ENCODE measurements around the gene WDR4.
"Not testable (repeated sequence)": the region's sequence is repeated elsewhere in the genome, so short reads cannot be mapped to it uniquely, and the experiment has no call there.

Gene WDR4

DNA sequence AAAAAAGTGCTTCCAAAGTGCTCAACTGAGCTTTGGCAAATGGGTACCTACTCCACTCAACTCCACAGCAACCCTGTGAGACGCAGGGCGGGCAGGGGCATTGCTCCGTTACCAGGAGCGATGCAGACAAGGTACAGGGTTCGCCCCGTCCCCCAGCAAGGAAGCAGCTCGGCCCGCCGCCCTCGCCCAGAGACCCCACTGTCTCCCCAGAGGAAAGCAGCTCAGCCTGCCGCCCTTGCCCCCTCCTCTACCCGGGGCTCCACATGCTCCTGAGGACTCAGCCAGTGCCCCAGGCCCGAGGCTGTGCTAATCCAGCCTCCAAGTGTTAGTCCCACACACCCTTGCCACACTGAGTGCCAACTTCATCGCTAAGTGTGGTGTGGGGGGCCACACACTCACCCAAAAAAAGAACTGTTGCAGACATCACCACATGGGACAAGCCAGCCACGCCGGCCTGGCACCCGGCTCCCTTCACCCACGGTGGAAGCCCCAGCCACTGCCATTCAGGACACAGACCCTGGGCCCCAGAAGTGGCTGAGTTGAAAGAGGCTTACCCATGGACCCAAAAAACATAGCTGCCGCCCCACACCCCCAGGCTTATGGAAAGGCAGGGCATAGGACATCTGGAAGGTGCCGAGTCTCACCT lies 26.3 kb downstream of the WDR4 start:
- no peak for DNase-seq (ENCODE audit: low read depth, low spot score)

- no peak for DNase-seq (ENCODE audit: low read depth, low spot score)
Measured at GRCh38 chr21:42851812-42852665, 27.3 kb downstream of the WDR4 start.

- DNase-seq (ENCODE audit: low read depth, low spot score), result peak; percentile 35
Measured at GRCh38 chr21:42850866-42851391, 28.4 kb downstream of the WDR4 start.

DNA sequence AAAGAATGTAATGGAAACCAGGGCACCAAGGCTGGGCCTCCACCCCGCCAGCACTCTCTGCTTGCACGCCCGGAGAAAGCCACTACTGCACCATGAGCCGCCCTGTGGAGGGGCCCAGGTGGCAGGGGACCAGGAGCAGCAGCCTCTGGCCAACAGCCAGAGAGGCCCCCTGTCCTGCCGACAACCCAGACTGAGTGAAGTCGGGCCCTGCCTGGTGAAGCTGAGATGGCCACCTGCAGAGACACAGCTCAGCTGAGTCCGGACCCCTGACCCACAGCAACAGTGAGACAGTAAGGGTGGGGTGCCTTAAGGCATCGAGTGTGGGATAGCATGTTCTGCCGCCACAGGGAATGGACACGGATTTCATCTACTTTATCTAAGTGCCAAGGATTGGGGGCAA lies 28.9 kb downstream of the WDR4 start:
- no peak for DNase-seq (ENCODE audit: low read depth, low spot score)

DNA sequence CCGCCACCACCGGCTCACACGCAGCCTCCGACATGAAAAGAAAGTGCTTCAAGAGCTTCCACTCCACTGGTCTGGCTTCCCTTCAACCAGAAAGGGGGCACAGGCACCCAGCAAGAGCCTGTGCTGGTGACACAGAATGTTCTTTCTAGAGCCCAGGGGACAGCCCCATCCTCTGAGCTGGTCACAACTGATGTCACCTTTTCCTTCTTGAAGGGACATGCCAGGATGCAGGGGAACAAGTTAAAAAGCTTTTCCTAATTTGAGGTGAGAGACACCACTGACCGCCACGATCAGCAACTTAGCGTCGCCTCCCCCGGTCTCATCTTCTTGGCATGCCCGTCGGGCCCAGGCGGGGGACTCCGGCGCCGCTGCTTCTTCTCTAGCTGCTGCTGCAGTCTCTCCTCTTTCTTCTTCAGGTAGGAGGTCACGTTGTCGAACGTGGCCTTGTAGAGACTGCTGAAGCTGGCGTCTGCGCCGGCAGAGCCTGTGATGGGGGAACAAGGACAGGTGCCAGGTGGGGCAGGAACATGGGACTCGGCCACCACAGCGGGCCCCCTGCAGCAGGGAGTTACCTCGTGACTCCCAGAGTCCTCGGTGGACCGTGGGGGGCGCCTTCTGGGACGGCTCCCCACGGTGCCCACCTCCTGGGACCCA lies 29.5 kb downstream of the WDR4 start:
- DNase-seq (ENCODE audit: low read depth, low spot score), result no peak

DNA sequence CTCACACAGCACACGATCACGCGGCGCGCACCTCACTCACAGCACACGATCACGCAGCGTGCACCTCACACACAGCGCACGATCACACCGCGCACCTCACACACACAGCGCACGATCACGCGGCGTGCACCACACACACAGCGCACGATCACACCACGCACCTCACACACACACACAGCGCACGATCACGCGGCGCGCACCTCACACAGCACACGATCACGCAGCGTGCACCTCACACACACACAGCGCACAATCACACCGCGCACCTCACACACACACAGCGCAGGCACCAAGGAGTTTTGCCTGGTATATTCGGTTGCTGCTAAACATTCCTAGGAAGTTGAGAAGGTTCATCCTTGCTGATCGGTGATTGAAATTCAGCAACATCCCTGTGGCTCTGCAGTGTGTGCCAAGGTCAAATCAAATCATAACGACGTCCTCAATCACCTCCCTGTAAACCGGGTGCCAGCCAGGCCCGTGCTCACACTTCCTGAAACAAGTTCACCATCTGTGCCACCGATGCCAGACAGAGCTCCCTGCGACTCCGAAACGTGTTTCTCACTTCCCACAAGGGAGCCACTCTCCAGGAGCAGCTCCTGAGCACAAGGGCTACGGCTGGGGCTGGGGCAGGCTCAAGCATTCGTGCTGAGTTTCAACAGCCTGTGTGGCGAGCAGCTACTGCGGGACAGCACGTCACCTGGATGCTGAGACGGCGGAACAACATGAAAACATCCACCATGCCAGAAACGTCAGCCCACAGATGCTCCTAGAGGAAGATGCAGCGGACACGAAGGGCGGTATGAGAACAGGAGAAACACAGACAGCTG lies 30.2 kb downstream of the WDR4 start:
- DNase-seq (ENCODE audit: low read depth, low spot score), result no peak

DNA sequence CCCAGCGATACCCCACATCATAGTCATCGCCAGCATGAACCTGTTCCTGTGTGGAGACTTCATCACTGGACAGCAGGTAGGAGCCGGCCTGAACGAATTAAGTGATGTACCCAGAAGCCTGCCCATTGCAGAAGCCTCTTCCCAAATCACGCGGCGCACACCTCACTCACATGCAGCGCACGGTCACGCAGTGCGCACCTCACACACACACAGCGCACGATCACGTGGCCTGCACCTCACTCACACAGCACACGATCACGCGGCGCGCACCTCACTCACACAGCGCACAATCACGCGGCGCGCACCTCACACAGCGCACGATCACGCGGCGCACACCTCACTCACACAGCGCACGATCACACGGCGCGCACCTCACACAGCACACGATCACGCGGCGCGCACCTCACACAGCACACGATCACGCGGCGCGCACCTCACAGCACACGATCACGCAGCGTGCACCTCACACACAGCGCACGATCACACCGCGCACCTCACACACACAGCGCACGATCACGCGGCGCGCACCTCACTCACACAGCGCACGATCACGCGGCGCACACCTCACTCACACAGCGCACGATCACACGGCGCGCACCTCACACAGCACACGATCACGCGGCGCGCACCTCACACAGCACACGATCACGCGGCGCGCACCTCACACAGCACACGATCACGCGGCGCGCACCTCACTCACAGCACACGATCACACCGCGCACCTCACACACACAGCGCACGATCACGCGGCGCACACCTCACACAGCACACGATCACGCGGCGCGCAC lies 31.0 kb downstream of the WDR4 start:
- DNase-seq (ENCODE audit: low read depth, low spot score), result not testable (repeated sequence)

DNA sequence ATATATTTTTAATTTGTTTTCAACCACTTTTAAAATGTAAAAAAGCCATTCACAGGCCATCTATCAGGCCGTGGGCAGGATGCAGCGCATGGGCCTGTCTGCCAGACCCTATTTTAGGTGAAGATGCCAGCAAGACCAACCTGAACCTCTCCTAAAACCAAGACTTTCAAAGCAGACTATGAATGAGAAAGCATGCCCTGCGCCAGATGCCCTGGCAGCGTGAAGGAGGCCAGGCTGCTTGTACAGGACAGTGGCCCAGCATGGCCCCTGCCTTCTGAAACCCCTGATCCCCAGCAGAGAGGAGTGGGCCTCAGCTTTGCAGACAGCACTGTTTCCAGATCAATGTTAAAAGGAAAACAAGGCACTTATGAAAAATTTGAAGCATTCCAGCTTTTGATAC lies 31.6 kb downstream of the WDR4 start:
- DNase-seq (ENCODE audit: low read depth, low spot score), result no peak

GRCh38 chr21:42847051-42847707 lies 32.2 kb downstream of the WDR4 start:
- DNase-seq (ENCODE audit: low read depth, low spot score), result no peak

GRCh38 chr21:42846221-42846620 lies 33.1 kb downstream of the WDR4 start:
- no peak for DNase-seq (ENCODE audit: low read depth, low spot score)

GRCh38 chr21:42845296-42845965 lies 33.9 kb downstream of the WDR4 start:
- no peak for DNase-seq (ENCODE audit: low read depth, low spot score)

DNA sequence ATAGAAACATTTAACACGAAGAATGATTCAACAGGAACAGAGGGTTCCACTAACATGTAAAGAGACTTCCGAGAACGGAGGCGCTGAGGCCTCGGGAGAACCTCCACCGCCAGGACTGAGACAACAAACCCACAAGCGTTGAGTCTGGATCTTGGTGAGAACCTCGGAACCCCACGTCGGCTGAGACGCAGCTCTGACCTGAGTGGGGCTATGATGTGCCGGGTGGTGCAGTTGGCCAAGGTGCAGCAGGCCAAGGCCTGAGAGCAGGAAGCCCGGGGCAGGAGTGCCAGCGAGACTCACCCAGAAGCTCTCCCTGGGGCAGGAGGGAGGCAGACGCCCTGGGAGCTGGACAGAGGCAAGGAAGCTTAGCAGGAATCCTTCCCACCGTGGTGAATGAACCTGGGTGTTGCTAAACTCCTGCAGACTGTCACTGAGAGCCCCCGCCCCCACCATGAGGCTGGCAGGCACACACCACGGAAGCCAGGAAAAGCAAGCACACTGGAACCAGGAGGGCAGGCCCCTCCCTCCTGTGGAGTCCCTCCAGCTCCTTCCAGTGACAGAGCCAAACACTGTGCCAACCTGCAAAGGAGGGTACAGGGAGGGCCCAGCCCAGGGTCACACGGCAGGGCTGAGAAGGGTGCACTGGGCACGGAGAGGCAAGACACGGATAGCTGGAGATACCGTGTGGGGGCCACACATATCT lies 34.8 kb downstream of the WDR4 start:
- DNase-seq (ENCODE audit: low read depth, low spot score), result no peak

DNA sequence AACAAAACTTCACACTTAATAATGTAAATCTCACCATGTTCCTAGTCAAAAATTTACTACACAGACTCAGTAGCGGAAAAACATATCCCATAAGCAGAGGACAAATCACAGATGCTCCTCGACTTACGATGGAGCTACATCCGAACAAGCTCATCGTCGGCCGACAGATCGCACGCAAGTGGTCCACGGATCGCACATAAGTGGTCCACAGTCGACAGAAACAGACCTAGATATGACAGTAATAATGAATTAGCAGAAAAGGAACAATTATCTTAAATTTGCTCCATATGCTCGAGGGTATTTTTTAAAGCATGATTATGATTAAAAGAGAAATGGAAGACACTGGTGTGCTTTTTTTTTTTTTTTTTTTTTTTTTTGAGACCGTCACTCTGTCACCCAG lies 36.3 kb downstream of the WDR4 start:
- DNase-seq (ENCODE audit: low read depth, low spot score), result no peak

DNA sequence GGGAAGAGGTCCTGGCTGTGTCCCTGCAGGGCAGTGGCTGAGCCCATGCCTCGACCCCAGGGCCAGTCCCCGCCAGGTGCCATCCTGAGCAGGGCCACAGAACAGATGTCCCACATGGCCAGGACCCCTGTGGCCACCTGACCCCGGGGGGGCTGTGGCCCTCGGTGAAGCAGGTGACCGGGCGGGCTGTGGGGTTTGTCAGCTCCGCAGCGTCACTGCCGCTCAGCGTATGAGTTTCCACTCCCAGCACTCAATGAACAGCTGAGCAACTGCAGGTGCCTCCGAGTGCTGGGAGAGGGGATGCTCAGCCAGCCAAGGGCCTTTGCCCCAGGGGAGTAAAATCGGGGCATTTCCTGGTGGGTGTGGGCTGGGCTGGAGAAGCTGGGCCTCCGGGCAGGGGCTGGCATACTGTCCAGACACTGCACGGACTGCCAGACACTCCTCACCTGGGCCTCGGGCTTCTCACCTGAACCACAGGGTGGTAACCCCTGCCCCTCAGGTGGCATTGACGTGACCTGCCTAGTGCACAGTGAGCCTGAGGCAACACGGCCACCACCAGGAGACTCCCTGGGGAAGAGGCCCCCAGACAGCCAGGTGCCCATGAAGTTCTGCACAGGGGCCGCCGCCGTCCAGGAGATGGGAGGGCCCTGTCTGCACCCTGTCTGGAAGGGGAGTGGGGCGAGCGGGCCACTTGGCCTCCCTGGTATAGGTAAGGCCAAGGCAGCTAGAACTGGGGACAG lies 37.3 kb downstream of the WDR4 start:
- DNase-seq (ENCODE audit: low read depth, low spot score), result not testable (repeated sequence)

DNA sequence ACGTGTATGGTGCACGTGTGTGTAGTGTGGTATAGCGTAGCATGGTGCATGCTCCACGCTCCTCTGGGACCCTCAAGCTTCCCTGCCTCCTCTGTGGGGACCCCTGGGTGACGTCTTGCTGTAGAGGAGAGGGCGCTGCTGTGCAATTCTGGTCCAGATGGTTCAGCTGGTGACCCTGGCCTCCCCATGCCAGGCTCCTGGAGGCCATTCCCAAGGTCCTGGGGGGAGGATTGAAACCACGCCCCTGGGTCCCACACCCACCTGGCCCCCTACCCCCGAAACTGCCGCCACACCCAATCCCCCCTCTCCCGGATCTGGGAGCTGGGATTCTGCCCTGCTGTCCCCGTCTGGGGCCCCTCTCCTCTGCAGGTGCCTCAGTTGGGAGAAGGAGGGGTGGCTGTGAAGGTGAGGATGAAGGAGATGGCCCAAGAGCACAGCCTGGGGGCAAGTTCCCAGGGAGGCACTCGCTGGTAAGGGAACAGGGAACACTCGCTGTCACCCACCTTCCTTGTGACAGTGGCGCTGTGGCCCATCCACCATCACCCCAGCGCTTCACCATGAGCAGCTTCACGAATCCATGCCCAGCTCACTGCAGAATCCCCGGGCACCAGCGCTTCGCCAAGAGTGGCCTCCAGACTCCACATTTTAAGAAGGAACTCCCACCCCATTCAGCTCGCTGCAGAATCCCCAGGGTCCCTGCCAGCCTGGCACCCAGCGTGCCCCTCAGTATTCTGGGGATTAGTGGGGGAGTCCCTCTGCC lies 38.0 kb downstream of the WDR4 start:
- DNase-seq (ENCODE audit: low read depth, low spot score), result no peak

DNA sequence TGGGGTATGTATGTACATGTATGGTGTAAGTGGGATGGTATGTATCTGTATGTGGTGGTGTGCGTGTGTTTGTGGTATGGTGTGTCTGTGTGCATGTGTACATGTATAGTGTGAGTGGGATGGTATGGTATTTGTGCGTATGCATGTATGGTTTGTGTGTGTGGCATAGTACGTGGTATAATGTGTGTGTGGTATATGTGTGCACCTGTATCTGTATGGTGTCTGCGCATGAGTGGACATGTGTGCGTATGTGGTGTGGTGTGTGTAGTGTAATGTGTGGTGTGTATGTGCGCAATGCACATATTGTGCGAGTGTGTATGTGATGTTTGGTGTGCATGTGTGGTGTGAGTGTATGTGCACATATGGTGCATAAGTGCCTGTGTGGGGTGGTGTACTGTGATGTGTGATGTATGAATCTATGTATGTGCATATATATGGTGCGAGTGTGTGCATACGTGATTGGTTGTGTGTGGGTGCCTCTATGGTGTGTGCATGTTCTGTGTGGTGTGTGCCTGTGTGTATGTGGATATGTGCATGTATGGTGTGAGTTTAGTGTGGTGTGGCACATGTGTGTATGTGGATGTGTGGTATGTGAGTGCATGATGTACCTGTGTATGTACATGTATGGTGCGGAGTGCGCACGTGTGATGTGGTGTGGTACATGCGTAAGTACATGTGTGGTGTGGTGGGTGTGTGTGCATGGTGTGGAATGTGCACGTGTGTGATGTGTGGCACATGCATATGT lies 38.8 kb downstream of the WDR4 start:
- DNase-seq (ENCODE audit: low read depth, low spot score), result no peak

Data from iPS DF 19.7 (cell line).